Breast epithelium (tissue), 4 donors: ENCODE results near the gene TMCO6. TPM values are rescaled to one million over a fixed set of nuclear protein-coding genes. Genes with fewer than 3 reads are reported as not detected.
"Not testable (repeated sequence)": the region's sequence is repeated elsewhere in the genome, so short reads cannot be mapped to it uniquely, and the experiment has no call there.

Experiments
- DNase-seq, 2 donors: peaks; one replicate each; pipeline ENCODE4 v3.0.0-alpha.2; 2019; ENCODE audit warnings: low spot score in 2 of 2
- H3K27ac ChIP-seq, 2 donors: fragments of 200-600 bp; sonication (generic) in 1 of 2; one replicate each; pipeline ENCODE4 v1.5.1; 2016 to 2019; ENCODE audit warnings: mild to moderate bottlenecking in 1 of 2
- H3K27me3 ChIP-seq, 2 donors: fragments of 200-600 bp; sonication (generic) in 1 of 2; one replicate each; pipeline versions ENCODE4 v1.5.1 to v1.6.0; 2017 to 2019; ENCODE audit warnings: control low read depth in 1 of 2, mild to moderate bottlenecking in 1 of 2
- H3K36me3 ChIP-seq: fragments of 200-600 bp; one replicate; pipeline ENCODE4 v1.5.1; 2019
- H3K4me1 ChIP-seq, 2 donors: fragments of 200-600 bp; sonication (generic); one replicate each; pipeline ENCODE4 v1.5.1; 2016 to 2019; ENCODE audit warnings: control low read depth in 1 of 2
- H3K4me3 ChIP-seq, 3 donors: fragments of 200-600 bp; sonication (generic); 1 replicate in 2 of 3; 2 replicates in 1 of 3; pipeline ENCODE4 v1.5.1; 2016 to 2019; ENCODE audit warnings: mild to moderate bottlenecking in 3 of 3, moderate library complexity in 2 of 3
- H3K9me3 ChIP-seq, 2 donors: fragments of 200-600 bp; sonication (generic) in 1 of 2; one replicate each; pipeline ENCODE4 v1.5.1; 2016 to 2019; ENCODE audit warnings: control low read depth in 1 of 2
- CTCF ChIP-seq, 3 donors: fragments of 450-650 bp; IDR thresholded peaks; one replicate each; pipeline ENCODE4 v1.5.1; 2016 to 2017; ENCODE audit warnings: antibody characterized with exemption in 3 of 3, mild to moderate bottlenecking in 3 of 3, moderate library complexity in 3 of 3
- POLR2A ChIP-seq: fragments of 450-650 bp; IDR thresholded peaks from one replicate; pipeline ENCODE4 v1.6.1; 2016; ENCODE audit warnings: antibody characterized with exemption, mild to moderate bottlenecking, moderate library complexity
- POLR2AphosphoS5 ChIP-seq, 3 donors: sonication (generic); formaldehyde crosslinking; IDR thresholded peaks; one replicate each; pipeline ENCODE4 v1.6.1; 2017; ENCODE audit warnings: antibody characterized with exemption in 3 of 3
- intact Hi-C: fragments of 100-400 bp; cut with DNase I; formaldehyde crosslinking; loops from one replicate; pipeline ENCODE4 v1.15.1; 2023; ENCODE audit warnings: low total_unique reads
- total RNA-seq, 3 donors: library from RNA; depleted of rRNA; stranded (reverse); fragments of >200 nt; gene quantifications; one replicate each; pipeline ENCODE4 v1.1.0, GENCODE V29; 2016

The TMCO6 gene
- total RNA-seq, 3 donors from 2014 or later, result 23.0 to 45.4 (median 34.1) TPM

- intact Hi-C loops, result no loop called here
- H3K36me3 ChIP-seq, result no peaks in the 10 kb centered on the region
- H3K27me3 ChIP-seq, result no peaks in the 10 kb centered on the region
- TF ChIP-seq POLR2A, result no peak
- H3K4me1 ChIP-seq, result peaks cover 0 to 6% of the 10 kb centered on the region in 2 donors
- no peak for DNase-seq
- peak overlapping the region; percentile 84 to 91 for H3K27ac ChIP-seq
- H3K4me3 ChIP-seq, result peak overlapping the region; percentile 53 to 86 (median 62)
- no peaks in the 10 kb centered on the region for H3K9me3 ChIP-seq
Measured at GRCh38 chr5:140633501-140633900, 5.8 kb upstream of the TMCO6 start.

- Histone ChIP-seq H3K27me3 (no peaks in the 10 kb centered on the region), H3K27ac (peak overlapping the region in 1 of 2 donors; percentile 84), H3K4me3 (no peak overlapping the region), H3K36me3 (no peaks in the 10 kb centered on the region), H3K9me3 (no peaks in the 10 kb centered on the region), H3K4me1 (peaks cover 0 to 6% of the 10 kb centered on the region in 2 donors)
- no peak for TF ChIP-seq CTCF (IDR thresholded peaks at IDR 0.05)
- TF ChIP-seq POLR2A, result no peak
- no peak for TF ChIP-seq POLR2AphosphoS5 (IDR thresholded peaks at IDR 0.05)
- no peak for DNase-seq
- intact Hi-C loops, result no loop called here
Measured at GRCh38 chr5:140634103-140634502, 5.1 kb upstream of the TMCO6 start.

- Histone ChIP-seq H3K9me3 (no peaks in the 10 kb centered on the region), H3K4me3 (no peak overlapping the region), H3K27ac (no peak overlapping the region), H3K4me1 (peaks cover 0 to 6% of the 10 kb centered on the region in 2 donors), H3K27me3 (no peaks in the 10 kb centered on the region), H3K36me3 (no peaks in the 10 kb centered on the region)
- TF ChIP-seq CTCF (IDR thresholded peaks at IDR 0.05) (no peak), POLR2AphosphoS5 (IDR thresholded peaks at IDR 0.05) (no peak), POLR2A (no peak)
- no peak for DNase-seq
- intact Hi-C loops, result loop anchor here (5.0 kb wide), 1 partner anchor 78 kb away; the partner anchor contains the start of gene SRA1
Measured at GRCh38 chr5:140635291-140636257, 3.7 kb upstream of the TMCO6 start.

GRCh38 chr5:140637371-140638100 is 1.7 kb upstream of the TMCO6 start:
- H3K4me3 ChIP-seq, result no peak overlapping the region
- no peak for DNase-seq
- intact Hi-C loops, result loop anchor here (5.0 kb wide), 1 partner anchor 80 kb away; the partner anchor contains the start of gene SRA1
- H3K27ac ChIP-seq, result no peak overlapping the region
- H3K36me3 ChIP-seq, result no peaks in the 10 kb centered on the region
- H3K9me3 ChIP-seq, result no peaks in the 10 kb centered on the region
- no peaks in the 10 kb centered on the region for H3K27me3 ChIP-seq
- peaks cover 6 to 10% of the 10 kb centered on the region in 2 donors for H3K4me1 ChIP-seq
- TF ChIP-seq POLR2AphosphoS5 (IDR thresholded peaks at IDR 0.05), result no peak

GRCh38 chr5:140638898-140639147 is 428 bp upstream of the TMCO6 start:
- H3K9me3 ChIP-seq, DNase-seq, H3K27me3 ChIP-seq, H3K36me3 ChIP-seq: not testable (repeated sequence)
- peak overlapping the region; percentile 74 to 86 (median 82) for H3K4me3 ChIP-seq
- H3K27ac ChIP-seq, result peak overlapping the region; percentile 89 to 95
- intact Hi-C loops, result loop anchor here (5.0 kb wide), 1 partner anchor 82 kb away; the partner anchor contains the start of gene SRA1
- peaks cover 0 to 16% of the 10 kb centered on the region in 2 donors for H3K4me1 ChIP-seq

GRCh38 chr5:140641716-140642115 is 2.5 kb downstream of the TMCO6 start:
- no peaks in the 10 kb centered on the region for H3K27me3 ChIP-seq
- intact Hi-C loops, result no loop called here

More at GRCh38 chr5:140641716-140642115, 2.5 kb downstream of the TMCO6 start:
- Histone ChIP-seq H3K4me3 (no peak overlapping the region), H3K4me1 (peaks cover 2 to 23% of the 10 kb centered on the region in 2 donors), H3K36me3 (no peaks in the 10 kb centered on the region), H3K9me3 (no peaks in the 10 kb centered on the region), H3K27ac (peak overlapping the region; percentile 10 to 14)
- DNase-seq, result no peak
- TF ChIP-seq POLR2AphosphoS5 (IDR thresholded peaks at IDR 0.05), result no peak
- no peak for TF ChIP-seq CTCF (IDR thresholded peaks at IDR 0.05)
- no peak for TF ChIP-seq POLR2A
